HG03565 (cell line): Measurements from ENCODE around the gene GLT8D1.
"Not testable (repeated sequence)": the region's sequence is repeated elsewhere in the genome, so short reads cannot be mapped to it uniquely, and the experiment has no call there.

Experiments used
- ATAC-seq: cut with Tn5 transposase; IDR thresholded peaks from one replicate; pipeline ENCODE4 v1.9.1; 2021; ENCODE audit warnings: mild to moderate bottlenecking, moderate library complexity; ENCODE audit not compliant: unreplicated experiment

GLT8D1 gene

DNA sequence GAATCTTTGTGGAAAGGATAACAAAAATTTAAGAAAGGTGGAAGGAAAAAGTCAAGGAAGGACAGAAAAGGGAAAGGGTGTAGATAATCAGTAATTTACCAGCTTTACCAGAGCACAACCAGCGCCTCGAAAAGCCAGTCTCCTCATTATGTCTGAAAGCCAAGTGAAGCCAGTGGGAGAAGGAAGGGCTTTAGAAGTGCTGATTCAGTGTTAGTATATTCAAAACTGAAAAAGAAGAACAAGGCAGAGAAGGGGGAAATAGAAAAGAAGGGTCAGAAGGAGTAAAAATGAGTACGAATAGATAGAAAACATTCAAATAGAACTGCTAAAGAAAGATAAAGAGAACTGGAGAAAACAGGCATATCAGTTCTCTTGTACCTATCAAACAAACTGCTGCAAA, 24.0 kb downstream of the GLT8D1 start:
- no peak for ATAC-seq

DNA sequence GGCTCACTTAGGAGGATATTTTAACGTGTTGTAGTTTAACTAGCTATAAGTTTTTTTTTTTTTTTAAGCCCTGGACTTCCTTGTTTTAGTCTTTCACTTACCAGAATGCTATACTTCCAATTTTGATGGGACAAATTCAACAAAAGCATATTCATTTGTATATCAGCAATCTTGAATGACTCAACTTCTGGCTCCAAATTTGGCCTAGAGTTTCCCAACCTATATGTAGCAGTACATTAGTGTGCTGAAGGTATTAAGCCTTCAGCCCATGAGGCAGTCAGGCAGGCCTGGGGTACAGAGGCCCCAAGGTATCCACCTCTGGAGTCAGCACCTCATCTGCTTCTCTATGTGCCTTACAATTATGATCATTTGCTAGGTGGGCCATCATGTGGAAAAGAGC, 25.8 kb downstream of the GLT8D1 start:
- no peak for ATAC-seq

DNA sequence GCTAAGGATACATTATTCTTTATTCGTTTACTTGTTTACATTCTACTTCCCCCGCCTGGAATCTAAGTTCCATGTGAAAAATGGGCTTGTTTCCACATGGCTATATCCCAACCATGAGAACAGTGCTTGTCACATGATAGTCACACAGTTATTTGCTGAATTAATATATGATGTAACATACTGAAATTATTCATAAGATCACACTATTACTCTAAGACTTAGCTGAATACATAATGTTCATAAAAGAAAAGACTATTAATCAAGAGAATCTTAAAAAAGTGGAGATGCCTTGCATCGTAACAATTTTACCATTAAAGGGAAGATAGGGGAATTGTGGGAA, 26.4 kb downstream of the GLT8D1 start:
- ATAC-seq, result no peak

DNA sequence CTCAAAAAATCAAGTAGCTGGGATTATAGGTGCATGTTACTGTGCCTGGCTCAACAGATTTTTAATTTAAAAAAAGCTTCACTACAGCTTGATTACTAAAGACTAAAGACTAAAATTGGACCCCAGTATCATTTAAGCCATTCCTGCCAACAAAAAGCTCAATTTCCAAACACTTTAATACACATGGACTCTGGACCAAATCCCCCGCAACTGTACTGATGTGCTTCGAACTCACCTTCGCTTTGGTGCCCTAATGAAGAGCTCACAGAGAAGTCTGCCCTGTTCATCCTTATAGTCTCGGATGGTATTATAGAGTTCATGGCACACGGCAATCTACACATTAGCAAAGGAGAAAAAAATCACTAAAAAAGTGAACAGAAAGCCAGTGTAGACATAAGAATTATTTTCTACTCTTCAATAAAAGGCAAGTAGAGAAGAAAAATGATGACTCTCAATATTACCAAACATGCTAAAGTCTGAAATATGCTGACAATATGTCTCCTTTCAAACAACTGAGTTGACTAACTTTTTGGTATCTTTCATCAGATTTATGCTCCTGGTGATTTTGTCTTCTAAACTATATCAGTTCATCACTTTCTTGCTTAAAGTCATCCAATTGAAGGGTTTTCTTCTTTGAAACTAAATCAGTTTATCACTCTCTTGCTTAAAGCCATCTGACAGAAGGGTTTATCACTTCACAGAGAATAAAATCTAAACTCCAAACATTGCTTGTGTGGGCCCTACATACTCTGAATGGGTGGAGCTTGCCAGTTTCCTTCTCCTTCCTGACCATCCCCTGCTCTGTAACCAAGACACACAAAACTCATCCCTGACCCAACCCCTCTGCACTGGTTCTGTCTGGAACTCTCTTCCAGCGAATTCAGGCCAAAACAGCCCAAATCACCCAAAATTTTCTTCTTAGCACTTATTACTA, 27.1 kb downstream of the GLT8D1 start:
- no peak for ATAC-seq

DNA sequence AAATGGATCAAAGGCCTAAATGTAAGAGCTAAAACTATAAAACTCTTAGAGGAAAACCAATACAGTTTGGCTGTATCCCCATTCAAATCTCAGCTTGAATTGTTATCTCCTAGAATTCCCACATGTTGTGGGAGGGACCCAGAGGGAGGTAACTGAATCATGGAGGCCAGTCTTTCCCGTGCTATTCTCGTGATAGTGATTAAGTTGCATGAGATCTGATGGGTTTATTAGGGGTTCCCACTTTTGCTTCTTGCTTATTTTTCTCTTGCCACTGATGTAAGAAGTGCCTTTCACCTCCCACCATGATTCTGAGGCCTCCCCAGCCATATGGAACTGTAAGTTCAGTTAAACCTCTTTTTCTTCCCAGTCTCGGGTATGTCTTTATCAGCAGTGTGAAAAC, 29.4 kb downstream of the GLT8D1 start:
- not testable (repeated sequence) for ATAC-seq

DNA sequence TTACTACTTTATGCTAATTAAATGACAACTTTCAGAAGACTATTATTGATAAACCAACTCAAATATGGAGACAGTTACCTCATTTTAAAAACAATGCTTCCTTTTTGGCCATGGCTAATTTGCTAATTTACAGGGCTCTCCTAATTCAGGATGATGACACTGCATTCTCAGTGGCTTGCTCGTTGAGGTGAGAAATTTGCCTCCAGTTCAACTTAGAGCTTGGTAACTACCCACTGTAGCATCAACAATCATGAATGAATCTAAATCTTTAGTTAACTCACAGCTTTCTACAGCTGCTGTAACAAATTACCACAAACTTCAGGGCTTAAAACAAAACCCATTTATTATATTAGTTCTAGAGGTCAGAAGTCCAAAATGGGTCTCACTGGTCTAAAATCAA, 33.9 kb downstream of the GLT8D1 start:
- no peak for ATAC-seq

DNA sequence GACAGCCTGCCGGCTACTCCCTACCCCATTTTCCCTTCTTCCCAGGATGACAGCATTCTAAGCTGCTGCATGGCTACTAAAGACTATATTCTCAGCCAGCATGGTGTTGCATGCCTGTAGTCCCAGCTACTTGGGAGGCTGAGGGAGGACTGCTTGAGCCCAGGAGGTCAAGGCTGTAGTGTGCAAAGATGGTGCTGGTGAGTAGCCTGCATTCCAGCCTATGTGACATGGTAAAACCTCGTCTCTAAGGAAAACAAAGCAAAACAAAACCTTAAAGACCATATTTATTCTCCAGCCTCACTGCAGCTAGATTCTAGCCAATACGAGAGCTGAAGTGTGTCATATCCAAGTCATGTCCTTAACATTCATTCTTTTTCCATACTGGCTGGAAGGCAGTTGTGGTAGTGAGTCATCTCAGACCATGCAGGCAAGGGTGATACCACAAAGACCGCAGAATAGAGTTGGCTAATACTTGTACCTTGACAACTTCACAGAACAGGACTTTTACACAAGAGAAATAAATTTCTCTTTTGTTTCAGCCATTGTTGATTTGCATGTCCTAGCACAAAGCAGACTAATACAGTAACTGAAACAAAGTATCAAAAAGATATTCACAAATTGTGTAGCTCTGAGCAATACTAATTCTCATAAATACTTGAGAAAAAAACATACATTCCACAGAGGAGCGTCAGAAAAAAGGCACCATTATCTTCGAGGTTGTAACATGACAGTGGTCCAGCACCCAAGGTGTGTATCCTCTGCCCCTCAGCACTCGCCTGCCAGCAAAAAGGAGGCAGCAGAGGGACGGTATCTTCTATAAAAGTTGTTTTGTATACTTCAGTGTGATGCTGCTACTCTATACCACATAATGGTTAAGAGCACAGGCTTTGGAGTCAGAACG, 34.7 kb downstream of the GLT8D1 start:
- peak; percentile 62 for ATAC-seq

DNA sequence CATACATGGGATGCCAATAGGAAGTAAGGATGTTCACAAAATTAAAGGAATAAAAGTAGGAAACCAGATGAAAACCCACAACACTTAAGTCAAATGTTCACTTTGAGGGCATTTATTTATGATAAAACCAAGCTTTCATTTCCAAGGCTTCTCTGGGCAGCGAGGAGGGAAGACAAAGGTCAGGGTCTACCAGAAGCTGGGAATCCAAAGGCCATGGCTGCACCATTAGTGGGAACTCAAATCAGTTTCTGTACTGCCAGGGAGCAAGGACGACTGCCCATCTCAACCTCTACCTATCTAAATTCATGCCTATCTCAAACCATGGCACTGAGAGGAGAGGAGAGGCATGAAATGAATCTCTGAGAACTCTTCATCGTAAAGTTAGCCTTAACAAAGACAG, 42.5 kb downstream of the GLT8D1 start:
- ATAC-seq, result no peak

DNA sequence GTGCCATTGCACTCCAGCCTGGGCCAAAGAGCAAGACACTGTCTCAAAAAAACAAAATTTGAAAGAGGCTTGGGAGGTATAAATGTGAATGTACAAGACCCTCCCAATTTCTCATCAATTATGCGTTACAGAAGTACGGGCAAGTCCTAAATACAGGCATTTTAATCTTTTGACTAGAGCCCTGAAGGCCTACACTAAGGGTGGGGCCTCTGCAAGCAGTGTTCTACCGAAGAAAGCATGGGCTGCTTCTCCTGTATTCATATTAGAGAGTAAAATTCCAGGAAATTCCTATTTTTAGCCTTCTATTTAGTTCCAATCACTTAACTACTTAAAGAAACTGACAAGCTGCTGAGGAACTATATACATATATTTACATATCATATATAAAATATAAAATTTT, 45.5 kb downstream of the GLT8D1 start:
- ATAC-seq, result no peak

DNA sequence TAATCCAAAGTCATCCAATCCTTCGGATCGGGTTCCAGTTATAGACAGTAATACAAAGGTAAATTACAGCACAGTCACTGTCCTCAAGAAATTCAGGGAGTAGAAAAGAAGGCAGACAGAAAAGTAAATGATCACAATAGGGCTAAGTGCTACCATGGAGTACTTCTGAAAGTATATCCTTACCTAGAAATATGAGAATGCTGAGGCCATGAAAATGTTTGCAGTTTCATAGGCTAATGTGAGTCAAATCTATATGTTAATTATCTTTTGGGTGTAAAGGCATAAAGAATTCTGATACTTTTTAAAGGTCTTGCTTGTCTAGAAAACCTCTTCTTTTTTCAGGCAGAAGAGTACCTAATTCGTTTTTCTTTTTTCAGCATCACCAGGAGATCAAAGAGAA, 49.7 kb downstream of the GLT8D1 start:
- ATAC-seq, result no peak

DNA sequence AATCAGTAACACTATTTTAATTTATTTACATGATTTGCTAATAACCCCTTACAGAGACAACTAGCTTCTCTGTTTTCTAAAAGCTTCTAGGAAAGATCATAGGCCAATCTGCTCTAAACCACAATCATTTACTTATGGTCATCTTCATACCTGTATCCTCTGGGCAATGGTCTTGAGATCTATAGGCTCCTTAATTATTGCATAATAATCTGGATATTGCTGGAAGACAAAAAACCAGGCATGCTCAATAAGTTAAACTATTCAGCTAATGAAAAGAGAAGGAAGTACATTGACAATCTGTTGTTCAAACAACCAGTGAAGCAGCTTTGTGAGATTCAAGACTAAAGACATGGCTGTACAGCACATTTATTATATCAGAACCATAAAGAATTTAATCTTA, 54.0 kb downstream of the GLT8D1 start:
- no peak for ATAC-seq

DNA sequence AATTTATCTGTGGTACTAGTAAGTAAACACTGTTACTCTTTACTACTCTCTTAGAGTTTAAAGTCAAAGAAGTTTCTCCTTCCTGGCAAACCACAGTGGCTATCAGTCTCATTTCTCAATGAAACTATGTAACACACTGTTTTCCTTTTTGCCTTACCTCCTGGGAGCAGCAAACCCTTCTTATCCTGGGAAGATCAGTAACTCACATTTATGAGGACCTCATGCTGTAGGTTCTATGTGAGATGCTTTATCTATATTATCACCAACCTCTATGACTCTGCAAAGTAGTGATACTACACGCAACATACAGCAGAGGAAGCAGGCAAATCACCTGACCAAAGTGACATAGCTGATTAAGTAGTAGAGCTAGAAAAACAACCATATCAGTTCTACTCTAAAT, 55.2 kb downstream of the GLT8D1 start:
- no peak for ATAC-seq

DNA sequence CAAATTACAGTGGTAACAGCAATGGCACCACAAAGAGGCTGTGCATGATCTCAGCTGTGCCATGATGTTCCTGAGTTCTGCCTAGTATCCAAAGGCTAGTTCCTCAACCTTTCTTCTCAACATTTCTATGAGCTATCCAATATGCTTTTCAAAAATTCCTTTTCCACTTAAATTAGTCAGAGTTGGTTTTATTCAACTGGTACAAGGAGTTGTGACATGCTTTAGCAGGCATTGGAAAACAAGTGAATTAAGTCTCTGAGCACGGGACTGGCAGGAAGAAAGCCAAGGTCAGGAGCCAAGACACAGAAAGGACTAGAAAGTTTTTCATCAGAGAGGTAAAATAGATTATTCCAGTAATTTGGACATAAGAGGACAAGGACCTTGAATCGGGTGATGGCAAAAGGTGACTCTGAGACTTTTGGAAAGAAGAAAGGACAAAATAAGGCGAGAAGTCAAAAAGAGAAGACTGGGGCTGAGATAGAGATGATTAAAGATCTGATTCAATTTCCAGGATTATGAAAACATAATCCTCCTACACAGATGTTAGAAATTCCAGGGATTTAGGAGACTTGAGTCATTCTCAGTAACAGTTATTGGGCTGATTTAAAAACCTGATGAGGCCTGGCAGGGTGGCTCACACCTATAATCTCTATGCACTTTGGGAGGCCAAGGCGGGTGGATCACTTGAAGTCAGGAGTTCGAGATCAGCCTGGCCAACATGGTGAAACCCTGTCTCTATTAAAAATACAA, 56.0 kb downstream of the GLT8D1 start:
- ATAC-seq, result no peak

DNA sequence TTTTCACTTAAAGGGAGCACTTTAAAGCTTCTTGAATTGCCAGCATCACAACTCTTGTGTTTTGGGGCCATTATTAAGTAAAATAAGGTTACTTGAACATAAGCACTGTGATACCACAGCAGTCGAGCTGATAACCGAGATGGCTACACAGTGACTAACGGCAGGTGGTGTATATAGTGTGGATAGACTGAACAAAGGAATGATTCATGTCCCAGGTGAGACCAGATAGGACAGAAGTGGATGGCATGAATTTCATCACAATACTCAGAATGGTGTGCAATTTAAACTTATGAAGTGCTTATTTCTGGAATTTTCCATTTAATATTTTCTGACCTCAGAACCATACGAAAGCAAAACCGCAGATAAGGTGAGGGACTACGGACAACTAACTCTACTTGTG, 60.0 kb downstream of the GLT8D1 start:
- ATAC-seq, result no peak
